Measurements from ENCODE around the gene CADM2. TPM values are rescaled to one million over a fixed set of nuclear protein-coding genes. Genes with fewer than 3 reads are reported as not detected.

CADM2 gene
- total and polyA plus RNA-seq, 2 experiments from 2014 or later: 0.09 TPM; not detected in 1

- in situ Hi-C loops (cut with MboI): no loop called here
- H3K4me1 ChIP-seq (ENCODE audit: insufficient read depth): no peaks in the 10 kb centered on the region
Measured at GRCh38 chr3:85171976-85172375, 213.2 kb downstream of the CADM2 start.

GRCh38 chr3:85176799-85177198 lies 218.0 kb downstream of the CADM2 start:
- WGBS, 2 experiments (ENCODE audit: low coverage in 1 of 2, low lambda C conversion rate in 2 of 2, missing lambda C conversion rate in 2 of 2): 13 to 18% methylated on average over 1 of the region's 1 CpG
- in situ Hi-C loops (cut with MboI): no loop called here

More at GRCh38 chr3:85171976-85172375, 213.2 kb downstream of the CADM2 start:
- Histone ChIP-seq H3K4me3 (no peak overlapping the region), H3K9me2 (ENCODE audit: insufficient read depth) (no peaks in the 10 kb centered on the region), H3K36me3 (ENCODE audit: low read depth) (no peaks in the 10 kb centered on the region), H4K20me1 (ENCODE audit: insufficient read depth) (no peaks in the 10 kb centered on the region), H3K27me3 (replicated peaks; ENCODE audit: insufficient read depth) (no peaks in the 10 kb centered on the region), H2AFZ (no peak overlapping the region), H3K4me2 (ENCODE audit: unreplicated experiment) (no peak overlapping the region), H3K79me2 (ENCODE audit: insufficient read depth) (no peaks in the 10 kb centered on the region), H3K27ac (no peak overlapping the region), H3K9me3 (ENCODE audit: low read depth) (no peaks in the 10 kb centered on the region), H3K9ac (no peak overlapping the region), H3F3A (ENCODE audit: insufficient read depth) (no peaks in the 10 kb centered on the region)
- WGBS, 2 experiments (ENCODE audit: low coverage in 1 of 2, low lambda C conversion rate in 2 of 2, missing lambda C conversion rate in 2 of 2): 20 to 21% methylated on average over 1 of the region's 1 CpG
- DNase-seq: no peak
- TF ChIP-seq EZH2 (IDR thresholded peaks at IDR 0.05; ENCODE audit: insufficient read depth, poor library complexity, severe bottlenecking) (no peak), EZH2phosphoT487 (IDR thresholded peaks at IDR 0.05; ENCODE audit: insufficient read depth, low read depth) (no peak)

GRCh38 chr3:85182975-85183752 lies 224.4 kb downstream of the CADM2 start:
- no peaks in the 10 kb centered on the region for H3K79me2 ChIP-seq (ENCODE audit: insufficient read depth)
- H3K4me2 ChIP-seq (ENCODE audit: unreplicated experiment): no peak overlapping the region
- 6 to 8% methylated on average over 3 of the region's 3 CpGs for WGBS, 2 experiments (ENCODE audit: low coverage in 1 of 2, low lambda C conversion rate in 2 of 2, missing lambda C conversion rate in 2 of 2)
- H4K20me1 ChIP-seq (ENCODE audit: insufficient read depth): no peaks in the 10 kb centered on the region
- H3F3A ChIP-seq (ENCODE audit: insufficient read depth): no peaks in the 10 kb centered on the region
- TF ChIP-seq EZH2phosphoT487 (IDR thresholded peaks at IDR 0.05; ENCODE audit: insufficient read depth, low read depth) (no peak), EZH2 (IDR thresholded peaks at IDR 0.05; ENCODE audit: insufficient read depth, poor library complexity, severe bottlenecking) (no peak)
- H3K36me3 ChIP-seq (ENCODE audit: low read depth): no peaks in the 10 kb centered on the region
- H3K9ac ChIP-seq: no peak overlapping the region
- no peak overlapping the region for H3K27ac ChIP-seq
- H3K4me3 ChIP-seq: no peak overlapping the region
- H2AFZ ChIP-seq: no peak overlapping the region
- H3K9me2 ChIP-seq (ENCODE audit: insufficient read depth): no peaks in the 10 kb centered on the region
- H3K9me3 ChIP-seq (ENCODE audit: low read depth): no peaks in the 10 kb centered on the region
- in situ Hi-C loops (cut with MboI): no loop called here
- no peaks in the 10 kb centered on the region for H3K27me3 ChIP-seq (replicated peaks; ENCODE audit: insufficient read depth)
- no peak for DNase-seq
- no peaks in the 10 kb centered on the region for H3K4me1 ChIP-seq (ENCODE audit: insufficient read depth)

More at GRCh38 chr3:85176799-85177198, 218.0 kb downstream of the CADM2 start:
- H3K4me1 ChIP-seq (ENCODE audit: insufficient read depth): no peaks in the 10 kb centered on the region
- H4K20me1 ChIP-seq (ENCODE audit: insufficient read depth): no peaks in the 10 kb centered on the region
- no peak overlapping the region for H3K27ac ChIP-seq
- H3K36me3 ChIP-seq (ENCODE audit: low read depth): no peaks in the 10 kb centered on the region
- no peak for TF ChIP-seq EZH2 (IDR thresholded peaks at IDR 0.05; ENCODE audit: insufficient read depth, poor library complexity, severe bottlenecking)
- no peak for TF ChIP-seq EZH2phosphoT487 (IDR thresholded peaks at IDR 0.05; ENCODE audit: insufficient read depth, low read depth)
- no peaks in the 10 kb centered on the region for H3K79me2 ChIP-seq (ENCODE audit: insufficient read depth)
- no peaks in the 10 kb centered on the region for H3K9me3 ChIP-seq (ENCODE audit: low read depth)
- H3K9ac ChIP-seq: no peak overlapping the region
- no peak overlapping the region for H2AFZ ChIP-seq
- H3K27me3 ChIP-seq (replicated peaks; ENCODE audit: insufficient read depth): no peaks in the 10 kb centered on the region
- H3F3A ChIP-seq (ENCODE audit: insufficient read depth): no peaks in the 10 kb centered on the region
- no peak overlapping the region for H3K4me2 ChIP-seq (ENCODE audit: unreplicated experiment)
- no peak overlapping the region for H3K4me3 ChIP-seq
- H3K9me2 ChIP-seq (ENCODE audit: insufficient read depth): no peaks in the 10 kb centered on the region
- DNase-seq: no peak

GRCh38 chr3:85185495-85185894 lies 226.7 kb downstream of the CADM2 start:
- no peak for DNase-seq
- no peaks in the 10 kb centered on the region for H4K20me1 ChIP-seq (ENCODE audit: insufficient read depth)
- no peak overlapping the region for H3K9ac ChIP-seq
- H3K4me3 ChIP-seq: no peak overlapping the region
- no peak overlapping the region for H3K4me2 ChIP-seq (ENCODE audit: unreplicated experiment)
- in situ Hi-C loops (cut with MboI): no loop called here
- no peaks in the 10 kb centered on the region for H3K9me3 ChIP-seq (ENCODE audit: low read depth)
- H2AFZ ChIP-seq: no peak overlapping the region
- no peaks in the 10 kb centered on the region for H3K36me3 ChIP-seq (ENCODE audit: low read depth)
- no peak for TF ChIP-seq EZH2 (IDR thresholded peaks at IDR 0.05; ENCODE audit: insufficient read depth, poor library complexity, severe bottlenecking)
- TF ChIP-seq EZH2phosphoT487 (IDR thresholded peaks at IDR 0.05; ENCODE audit: insufficient read depth, low read depth): no peak
- no peaks in the 10 kb centered on the region for H3F3A ChIP-seq (ENCODE audit: insufficient read depth)
- no peaks in the 10 kb centered on the region for H3K27me3 ChIP-seq (replicated peaks; ENCODE audit: insufficient read depth)
- H3K27ac ChIP-seq: no peak overlapping the region
- no peaks in the 10 kb centered on the region for H3K79me2 ChIP-seq (ENCODE audit: insufficient read depth)
- WGBS, 2 experiments (ENCODE audit: low coverage in 1 of 2, low lambda C conversion rate in 2 of 2, missing lambda C conversion rate in 2 of 2): 0 to 15% methylated on average over 1 of the region's 1 CpG
- H3K9me2 ChIP-seq (ENCODE audit: insufficient read depth): no peaks in the 10 kb centered on the region
- no peaks in the 10 kb centered on the region for H3K4me1 ChIP-seq (ENCODE audit: insufficient read depth)
